ENCODE data around the gene CCDC50. TPM values are rescaled to one million over a fixed set of nuclear protein-coding genes. Genes with fewer than 3 reads are reported as not detected.

CCDC50 gene
- total RNA-seq, 1 experiment from 2014 or later, result 47.8 TPM

GRCh38 chr3:191290311-191291025 is 38.7 kb upstream of the CCDC50 start (continued):
- TF ChIP-seq YY1 (IDR thresholded peaks at IDR 0.05; ENCODE audit: extremely low read depth, insufficient replicate concordance, low read depth, low read length) (no peak), EZH2phosphoT487 (IDR thresholded peaks at IDR 0.05; ENCODE audit: borderline replicate concordance) (no peak), SIN3A (IDR thresholded peaks at IDR 0.05; ENCODE audit: low read depth) (no peak), POLR2A (IDR thresholded peaks at IDR 0.05; ENCODE audit: borderline replicate concordance, extremely low read depth, insufficient read depth, insufficient read length) (no peak), RAD21 (IDR thresholded peaks at IDR 0.05; ENCODE audit: low read depth) (no peak)

DNA sequence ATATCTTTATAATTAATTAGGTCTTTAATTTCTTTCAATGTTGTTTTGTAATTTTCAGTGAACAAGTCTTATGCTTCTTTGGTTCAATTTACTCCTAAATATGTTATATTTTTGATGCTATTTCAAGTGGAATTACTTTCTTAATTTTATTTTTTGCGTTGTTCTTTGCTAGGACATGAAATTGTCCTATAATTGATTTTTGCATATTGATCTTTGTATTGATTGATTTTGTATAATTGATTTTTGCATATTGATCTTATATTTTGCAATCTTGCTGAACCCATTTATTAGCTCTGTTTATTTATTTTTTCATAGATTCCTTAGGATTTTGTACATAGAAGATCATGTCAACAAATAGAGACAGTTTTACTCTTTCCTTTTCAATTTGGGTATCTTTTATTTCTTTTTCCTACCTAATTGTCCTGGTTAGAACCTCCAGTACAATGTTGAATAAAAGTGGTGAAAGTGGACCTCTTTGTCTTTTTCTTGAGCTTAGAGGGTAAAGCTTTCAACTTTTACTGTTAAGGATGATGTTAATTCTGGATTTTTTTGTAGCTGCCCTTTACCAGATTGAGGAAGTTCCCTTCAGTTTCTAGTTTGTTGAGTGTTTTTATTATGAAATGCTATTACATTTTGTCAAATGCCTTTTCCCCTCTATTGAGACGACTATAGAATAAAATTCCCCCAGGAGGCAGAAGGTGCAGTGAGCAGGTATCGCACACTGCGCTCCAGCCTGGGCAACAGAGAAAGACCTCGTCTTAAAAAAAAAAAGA is 36.8 kb upstream of the CCDC50 start:
- ChIA-PET POLR2A (no interaction called here), CTCF (interaction anchor here (0.6 kb wide), 1 partner anchor 16 kb away, joined by 3 read pairs; no protein-coding TSS in a partner anchor), RAD21 (ENCODE audit: low non-redundant PET in 1 of 2, low total read pairs in 2 of 2, uncharacterized antibody in 2 of 2, unreplicated experiment in 2 of 2) (no interaction called here)
- no peaks in the 10 kb centered on the region for H3K36me3 ChIP-seq (ENCODE audit: control insufficient read depth in 1 of 2, insufficient read depth in 2 of 2, low read length in 2 of 2)
- no peak overlapping the region for H2AFZ ChIP-seq (ENCODE audit: low read depth, low read length, poor library complexity, severe bottlenecking)
- H3K9me3 ChIP-seq (ENCODE audit: control insufficient read depth in 1 of 2, insufficient read depth in 1 of 2, low read depth in 1 of 2, low read length in 2 of 2), result no peaks in the 10 kb centered on the region
- no peak for ATAC-seq
- H3K27me3 ChIP-seq (ENCODE audit: insufficient read depth, low read length), result no peaks in the 10 kb centered on the region
- no peak for DNase-seq (ENCODE audit: low read depth, low spot score)
- no TSS peak for BruUV-seq (replicated peaks)
- no peak overlapping the region for H3K9ac ChIP-seq (ENCODE audit: low read length)
- no peaks in the 10 kb centered on the region for H3K9me2 ChIP-seq (ENCODE audit: insufficient read depth)
- H3K27ac ChIP-seq (ENCODE audit: low read depth, low read length), result no peak overlapping the region
- intact Hi-C loops (cut with micrococcal nuclease), result no loop called here
- no peak overlapping the region for H3K4me3 ChIP-seq (replicated peaks in 1 of 2; ENCODE audit: low read depth in 1 of 2, low read length in 2 of 2)
- H4K20me1 ChIP-seq (ENCODE audit: insufficient read depth), result no peaks in the 10 kb centered on the region
- no peaks in the 10 kb centered on the region for H3K79me2 ChIP-seq (ENCODE audit: insufficient read depth, low read length)
- no peak for TF ChIP-seq EZH2 (IDR thresholded peaks at IDR 0.05)
- no peak for TF ChIP-seq JUND (IDR thresholded peaks at IDR 0.05)
- TF ChIP-seq, protein P1, sequence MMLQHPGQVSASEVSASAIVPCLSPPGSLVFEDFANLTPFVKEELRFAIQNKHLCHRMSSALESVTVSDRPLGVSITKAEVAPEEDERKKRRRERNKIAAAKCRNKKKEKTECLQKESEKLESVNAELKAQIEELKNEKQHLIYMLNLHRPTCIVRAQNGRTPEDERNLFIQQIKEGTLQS (IDR thresholded peaks at IDR 0.05), result no peak
- TF ChIP-seq EGR1 (IDR thresholded peaks at IDR 0.05; ENCODE audit: low read depth), result no peak
- TF ChIP-seq ZNF274 (IDR thresholded peaks at IDR 0.05; ENCODE audit: low read depth, low read length), result no peak
- TF ChIP-seq SRF (IDR thresholded peaks at IDR 0.05; ENCODE audit: low read depth), result no peak
- no peaks in the 10 kb centered on the region for H3K4me1 ChIP-seq (ENCODE audit: control insufficient read depth in 1 of 2, insufficient read depth in 2 of 2, low read length in 2 of 2)
- no peak overlapping the region for H3K4me2 ChIP-seq (ENCODE audit: low read length)

All from HCT116 (cell line).